Stimulated activated memory B cell treated with anti-CD40 and anti-IgM and Interleukin-4, amounts not matched to agents 10 μg/mL and 1 μg/mL and 100 μg/mL, for 72 hours (primary cell): ENCODE results near the gene KCNAB1.

Experiments
- ATAC-seq: fragments of 150-1000 bp; cut with Tn5 transposase; 2 replicates; pipeline ENCODE4 v1.10.0; 2021
- H3K27ac Mint-ChIP-seq: one replicate; pipeline ENCODE4 v1.8.0; 2022; ENCODE audit warnings: mild to moderate bottlenecking, mixed read lengths
- H3K27me3 Mint-ChIP-seq: one replicate; pipeline ENCODE4 v1.8.0; 2022; ENCODE audit warnings: mixed read lengths
- H3K36me3 Mint-ChIP-seq: one replicate; pipeline ENCODE4 v1.8.0; 2022; ENCODE audit warnings: mixed read lengths
- H3K4me1 Mint-ChIP-seq: one replicate; pipeline ENCODE4 v1.8.0; 2022; ENCODE audit warnings: mixed read lengths
- H3K4me3 Mint-ChIP-seq: one replicate; pipeline ENCODE4 v1.8.0; 2022; ENCODE audit warnings: mild to moderate bottlenecking, moderate library complexity, mixed read lengths
- H3K9me3 Mint-ChIP-seq: one replicate; pipeline ENCODE4 v1.8.0; 2022; ENCODE audit warnings: mixed read lengths

Gene KCNAB1

DNA sequence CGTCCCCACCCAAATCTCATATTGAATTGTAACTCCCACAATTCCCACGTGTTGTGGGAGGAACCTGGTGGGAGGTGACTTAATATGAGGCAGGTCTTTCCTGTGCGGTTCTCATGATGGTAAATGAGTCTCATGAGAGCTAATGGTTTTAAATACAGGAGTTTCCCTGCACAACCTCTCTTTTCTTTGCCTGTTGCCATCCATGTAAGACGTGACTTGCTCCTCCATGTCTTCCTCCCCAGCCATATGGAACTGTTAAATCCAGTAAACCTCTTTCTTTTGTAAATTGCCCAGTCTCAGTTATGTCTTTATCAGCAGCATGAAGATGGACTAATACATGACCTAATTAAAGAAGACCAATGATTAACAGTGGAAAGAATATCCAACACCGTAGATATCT lies 377.9 kb downstream of the KCNAB1 start:
- H3K9me3 Mint-ChIP-seq, result peaks cover 11% of the 10 kb centered on the region
- no peaks in the 10 kb centered on the region for H3K36me3 Mint-ChIP-seq
- H3K27ac Mint-ChIP-seq, result no peak overlapping the region
- H3K4me1 Mint-ChIP-seq, result no peaks in the 10 kb centered on the region
- ATAC-seq, result no peak
- H3K27me3 Mint-ChIP-seq, result no peaks in the 10 kb centered on the region
- H3K4me3 Mint-ChIP-seq, result no peak overlapping the region

DNA sequence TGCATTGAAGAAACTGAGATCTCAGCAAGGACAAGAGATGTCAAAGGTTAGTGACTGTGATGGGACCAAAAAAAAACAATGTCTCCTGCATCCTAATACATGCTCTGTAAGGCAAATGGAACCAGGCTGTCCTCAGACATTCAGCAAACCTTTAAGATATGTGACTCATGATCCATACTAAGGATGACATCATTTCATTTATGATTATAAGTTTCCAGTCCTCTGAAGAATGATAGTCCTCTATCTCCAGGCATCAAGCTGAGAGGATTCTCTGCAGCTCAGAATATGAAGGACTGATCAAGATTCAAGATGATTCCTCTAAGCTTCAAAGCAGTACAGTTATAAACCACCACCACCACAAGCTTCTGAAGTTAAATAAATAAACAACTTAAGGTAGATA lies 386.9 kb downstream of the KCNAB1 start:
- Mint-ChIP-seq H3K27me3 (peaks cover 28% of the 10 kb centered on the region), H3K9me3 (no peaks in the 10 kb centered on the region)
- no peak for ATAC-seq

DNA sequence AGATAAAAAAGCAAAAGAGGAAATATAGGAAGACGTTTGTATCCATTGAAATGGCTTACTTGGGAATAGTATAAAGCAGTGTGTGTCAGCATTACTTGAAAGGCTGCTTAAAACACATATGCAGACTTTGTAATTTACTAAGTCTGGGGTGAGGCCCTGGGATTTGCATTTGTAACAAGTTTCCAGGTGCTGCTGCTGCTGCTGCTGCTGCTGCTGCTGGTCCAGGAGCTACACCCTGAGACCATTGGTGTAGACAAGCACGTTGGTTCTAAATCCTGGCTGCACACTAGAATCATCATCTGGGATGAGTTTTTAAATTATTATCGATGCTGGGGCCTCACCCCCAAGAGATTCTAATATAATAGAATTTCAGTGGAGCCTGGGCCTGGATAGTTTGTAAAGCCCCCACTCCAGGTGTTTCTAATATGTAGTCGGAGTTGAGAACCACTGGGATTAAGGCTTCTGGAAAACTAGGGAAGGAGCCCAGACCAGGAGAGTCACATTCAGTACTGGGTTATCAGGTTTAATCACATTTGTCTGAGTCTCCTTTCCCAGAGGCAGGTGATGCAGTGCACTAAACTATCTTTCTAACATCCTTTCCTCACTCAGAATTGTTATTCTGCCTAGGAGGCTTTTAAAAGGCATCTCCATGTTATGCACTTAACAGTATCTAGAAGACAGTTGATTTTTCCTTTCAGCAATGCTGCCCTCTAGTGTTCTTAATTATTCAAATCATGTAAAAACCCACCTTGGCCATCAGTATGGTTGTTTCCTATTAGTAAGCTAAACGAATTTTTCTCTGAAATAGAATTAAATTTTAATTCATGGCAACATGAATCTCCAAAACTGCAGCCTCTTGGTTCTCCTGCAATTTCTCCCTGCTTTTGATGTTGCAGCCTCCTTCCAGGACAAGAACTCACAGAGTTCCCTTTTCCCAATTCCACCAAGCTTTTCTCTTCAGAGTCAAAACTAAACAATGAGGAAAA lies 389.1 kb downstream of the KCNAB1 start:
- Mint-ChIP-seq H3K36me3 (no peaks in the 10 kb centered on the region), H3K9me3 (no peaks in the 10 kb centered on the region), H3K4me1 (no peaks in the 10 kb centered on the region), H3K27ac (no peak overlapping the region), H3K4me3 (no peak overlapping the region), H3K27me3 (peaks cover 24% of the 10 kb centered on the region)
- ATAC-seq, result peak; percentile 59

More for the DNA sequence above, 386.9 kb downstream of the KCNAB1 start:
- no peaks in the 10 kb centered on the region for H3K36me3 Mint-ChIP-seq
- no peak overlapping the region for H3K4me3 Mint-ChIP-seq
- no peak overlapping the region for H3K27ac Mint-ChIP-seq
- no peaks in the 10 kb centered on the region for H3K4me1 Mint-ChIP-seq

DNA sequence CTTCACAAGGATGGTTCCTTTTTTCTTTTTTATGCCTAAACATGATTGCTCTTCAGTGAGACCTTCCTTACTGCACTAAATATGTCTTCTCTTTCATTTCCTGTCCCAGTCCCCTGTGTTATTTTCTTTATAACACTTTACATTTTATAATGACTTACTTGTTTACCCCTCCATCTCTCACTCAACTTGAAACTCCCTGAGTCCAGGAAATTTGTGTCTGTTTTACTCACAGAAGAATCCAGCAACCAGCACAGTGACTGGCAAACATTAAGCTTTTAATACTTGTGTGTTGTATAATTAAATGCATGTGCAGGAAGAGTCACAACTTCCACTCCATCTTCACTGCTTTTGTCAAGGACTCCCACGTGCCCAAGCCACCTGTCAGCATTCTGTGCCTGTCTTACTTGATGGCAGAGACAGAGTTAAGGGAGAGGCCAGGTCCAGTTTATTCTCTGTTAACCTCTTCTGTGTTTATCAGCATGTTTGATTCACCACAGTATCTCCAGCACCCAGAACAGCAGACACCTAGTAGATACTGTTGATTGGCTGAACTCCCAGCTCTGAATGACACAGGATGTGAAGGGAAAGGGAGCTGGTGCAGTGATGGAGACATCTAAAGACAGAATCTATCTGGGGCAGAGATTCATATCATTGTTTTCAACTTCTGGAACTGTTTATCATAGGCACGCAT lies 391.8 kb downstream of the KCNAB1 start:
- H3K27ac Mint-ChIP-seq, result peak overlapping the region; percentile 0
- H3K9me3 Mint-ChIP-seq, result no peaks in the 10 kb centered on the region
- no peaks in the 10 kb centered on the region for H3K4me1 Mint-ChIP-seq
- no peak overlapping the region for H3K4me3 Mint-ChIP-seq
- no peak for ATAC-seq
- peaks cover 15% of the 10 kb centered on the region for H3K27me3 Mint-ChIP-seq
- no peaks in the 10 kb centered on the region for H3K36me3 Mint-ChIP-seq

- no peaks in the 10 kb centered on the region for H3K36me3 Mint-ChIP-seq
- H3K9me3 Mint-ChIP-seq, result no peaks in the 10 kb centered on the region
- H3K27me3 Mint-ChIP-seq, result peaks cover 15% of the 10 kb centered on the region
- no peak for ATAC-seq
- no peak overlapping the region for H3K4me3 Mint-ChIP-seq
- H3K27ac Mint-ChIP-seq, result no peak overlapping the region
- no peaks in the 10 kb centered on the region for H3K4me1 Mint-ChIP-seq
These were observed 393.2 kb downstream of the KCNAB1 start for GRCh38 chr3:156513619-156514018.

- H3K36me3 Mint-ChIP-seq, result no peaks in the 10 kb centered on the region
- H3K4me3 Mint-ChIP-seq, result no peak overlapping the region
- no peaks in the 10 kb centered on the region for H3K9me3 Mint-ChIP-seq
- no peak overlapping the region for H3K27ac Mint-ChIP-seq
- no peaks in the 10 kb centered on the region for H3K4me1 Mint-ChIP-seq
- peaks cover 3% of the 10 kb centered on the region for H3K27me3 Mint-ChIP-seq
- ATAC-seq, result no peak
These were observed 395.9 kb downstream of the KCNAB1 start for GRCh38 chr3:156516284-156516683.

GRCh38 chr3:156516961-156517360 lies 396.6 kb downstream of the KCNAB1 start:
- Mint-ChIP-seq H3K27ac (no peak overlapping the region), H3K36me3 (no peaks in the 10 kb centered on the region), H3K27me3 (no peaks in the 10 kb centered on the region), H3K4me1 (no peaks in the 10 kb centered on the region), H3K9me3 (no peaks in the 10 kb centered on the region), H3K4me3 (no peak overlapping the region)
- no peak for ATAC-seq

GRCh38 chr3:156518726-156519125 lies 398.3 kb downstream of the KCNAB1 start:
- H3K27me3 Mint-ChIP-seq, result no peaks in the 10 kb centered on the region
- H3K36me3 Mint-ChIP-seq, result peaks cover 6% of the 10 kb centered on the region
- H3K4me1 Mint-ChIP-seq, result no peaks in the 10 kb centered on the region
- no peak overlapping the region for H3K4me3 Mint-ChIP-seq
- no peak overlapping the region for H3K27ac Mint-ChIP-seq
- ATAC-seq, result no peak
- no peaks in the 10 kb centered on the region for H3K9me3 Mint-ChIP-seq

DNA sequence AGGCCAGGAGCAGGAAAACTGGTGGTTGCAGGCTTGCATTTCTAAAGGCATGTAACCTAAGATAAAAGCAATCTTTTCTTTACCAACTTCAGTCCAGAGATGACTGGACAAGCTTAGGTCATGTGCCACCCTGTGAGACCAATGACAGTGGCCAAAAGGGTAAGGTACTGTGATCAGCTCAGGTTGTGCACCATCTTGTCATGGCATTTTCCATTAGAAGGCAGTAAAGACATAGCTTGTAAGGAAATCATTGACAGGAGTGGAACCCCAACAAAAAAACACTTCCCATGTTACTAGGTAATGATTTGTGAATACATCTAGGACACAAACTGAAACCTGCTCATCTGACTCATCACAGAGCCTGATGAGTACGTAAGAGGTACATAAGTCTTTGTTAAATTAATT lies 399.4 kb downstream of the KCNAB1 start:
- Mint-ChIP-seq H3K27ac (no peak overlapping the region), H3K9me3 (no peaks in the 10 kb centered on the region), H3K4me3 (no peak overlapping the region), H3K36me3 (peaks cover 6% of the 10 kb centered on the region), H3K27me3 (no peaks in the 10 kb centered on the region), H3K4me1 (peaks cover 8% of the 10 kb centered on the region)
- peak; percentile 48 for ATAC-seq

DNA sequence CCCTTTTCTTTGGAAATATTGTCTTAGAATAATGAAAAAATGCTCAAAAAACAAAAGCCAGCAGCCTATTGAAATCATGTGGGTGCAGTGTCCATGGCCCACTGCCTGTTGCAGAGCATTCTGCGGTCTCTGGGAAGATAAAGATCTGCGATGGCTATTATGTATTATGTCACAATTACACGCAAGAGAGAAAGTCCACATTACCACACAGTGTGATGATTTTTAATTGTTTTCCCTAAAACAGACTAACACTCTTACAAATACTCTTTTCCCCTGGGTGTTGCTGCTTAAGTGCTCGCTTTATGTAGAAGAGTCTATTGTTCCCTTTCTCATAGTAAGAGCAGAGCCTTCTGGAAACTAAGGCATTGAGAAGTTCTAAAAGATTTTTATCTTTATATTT lies 402.3 kb downstream of the KCNAB1 start:
- Mint-ChIP-seq H3K4me1 (peaks cover 8% of the 10 kb centered on the region), H3K9me3 (no peaks in the 10 kb centered on the region), H3K27ac (no peak overlapping the region), H3K36me3 (peaks cover 6% of the 10 kb centered on the region), H3K27me3 (no peaks in the 10 kb centered on the region), H3K4me3 (no peak overlapping the region)
- no peak for ATAC-seq

DNA sequence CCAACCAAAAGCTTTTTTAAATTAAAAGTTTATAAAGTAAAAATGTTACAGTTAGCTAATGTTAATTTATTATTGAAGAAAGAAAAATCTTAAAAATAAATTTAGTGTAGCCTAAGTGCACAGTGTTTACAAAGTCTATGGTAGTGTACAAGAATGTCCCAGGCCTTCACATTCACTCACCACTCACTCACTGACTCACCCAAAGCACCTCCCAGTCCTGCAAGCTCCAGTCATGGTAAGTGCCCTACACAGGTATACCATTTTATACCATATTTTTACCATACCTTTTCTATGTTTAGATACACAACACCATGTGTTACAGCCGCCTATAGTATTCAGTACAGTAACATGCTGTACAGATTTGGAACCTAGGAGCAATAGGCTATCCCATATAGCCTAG lies 405.4 kb downstream of the KCNAB1 start:
- Mint-ChIP-seq H3K4me3 (no peak overlapping the region), H3K36me3 (peaks cover 34% of the 10 kb centered on the region), H3K4me1 (peaks cover 8% of the 10 kb centered on the region), H3K27ac (no peak overlapping the region), H3K27me3 (no peaks in the 10 kb centered on the region), H3K9me3 (no peaks in the 10 kb centered on the region)
- ATAC-seq, result no peak

- H3K4me1 Mint-ChIP-seq, result peaks cover 8% of the 10 kb centered on the region
- H3K9me3 Mint-ChIP-seq, result no peaks in the 10 kb centered on the region
- peaks cover 40% of the 10 kb centered on the region for H3K36me3 Mint-ChIP-seq
- no peak for ATAC-seq
- no peak overlapping the region for H3K27ac Mint-ChIP-seq
- H3K4me3 Mint-ChIP-seq, result no peak overlapping the region
- no peaks in the 10 kb centered on the region for H3K27me3 Mint-ChIP-seq
These were observed 406.7 kb downstream of the KCNAB1 start for GRCh38 chr3:156527060-156527459.

GRCh38 chr3:156530980-156531379 lies 410.6 kb downstream of the KCNAB1 start:
- no peak for ATAC-seq
- H3K27ac Mint-ChIP-seq, result no peak overlapping the region
- H3K36me3 Mint-ChIP-seq, result peaks cover 51% of the 10 kb centered on the region
- H3K4me3 Mint-ChIP-seq, result no peak overlapping the region
- no peaks in the 10 kb centered on the region for H3K27me3 Mint-ChIP-seq
- H3K9me3 Mint-ChIP-seq, result no peaks in the 10 kb centered on the region
- H3K4me1 Mint-ChIP-seq, result no peaks in the 10 kb centered on the region

DNA sequence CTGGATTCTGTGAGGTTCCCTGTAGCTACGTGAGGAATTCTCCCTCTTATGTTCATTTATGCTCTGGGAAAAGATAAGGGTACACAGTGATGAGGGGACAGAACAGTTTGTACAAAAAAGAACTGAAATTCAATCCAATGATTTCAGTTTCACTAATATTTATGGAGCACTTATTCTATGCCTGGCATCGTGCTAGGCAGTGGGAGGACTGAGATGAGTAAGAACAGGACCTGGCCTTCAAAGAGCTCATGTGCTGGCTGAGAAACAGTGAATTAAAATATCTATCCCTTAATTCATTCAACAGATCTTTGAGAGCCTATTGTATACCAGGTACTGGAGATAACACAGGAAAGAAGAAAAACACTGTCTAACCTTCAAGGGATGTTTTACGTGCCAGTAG lies 412.4 kb downstream of the KCNAB1 start:
- Mint-ChIP-seq H3K9me3 (no peaks in the 10 kb centered on the region), H3K27me3 (no peaks in the 10 kb centered on the region), H3K4me3 (no peak overlapping the region), H3K36me3 (peaks cover 56% of the 10 kb centered on the region), H3K27ac (no peak overlapping the region), H3K4me1 (no peaks in the 10 kb centered on the region)
- ATAC-seq, result no peak

DNA sequence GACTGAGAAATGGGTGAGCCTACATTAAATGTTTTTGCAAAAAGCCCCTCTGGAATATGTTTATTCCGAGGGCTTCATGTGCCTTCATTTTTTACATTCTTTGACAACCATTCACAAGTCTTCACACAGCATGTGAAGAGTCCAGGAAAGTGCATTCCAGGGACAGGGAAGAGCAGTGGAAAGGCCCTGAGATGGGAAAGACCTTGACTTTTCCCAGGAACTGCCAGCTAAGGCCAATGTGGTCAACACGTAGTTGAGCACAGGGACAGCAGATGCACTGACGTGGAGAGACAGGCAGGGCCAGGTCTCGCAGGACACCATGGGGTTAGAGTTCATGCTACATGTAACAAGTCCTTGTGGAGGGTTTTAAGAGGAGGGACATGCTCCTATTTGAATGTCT lies 412.8 kb downstream of the KCNAB1 start:
- H3K9me3 Mint-ChIP-seq, result no peaks in the 10 kb centered on the region

GRCh38 chr3:156535162-156535627 lies 414.8 kb downstream of the KCNAB1 start:
- no peaks in the 10 kb centered on the region for H3K9me3 Mint-ChIP-seq
- no peak overlapping the region for H3K4me3 Mint-ChIP-seq
- peaks cover 42% of the 10 kb centered on the region for H3K36me3 Mint-ChIP-seq
- no peak overlapping the region for H3K27ac Mint-ChIP-seq
- no peaks in the 10 kb centered on the region for H3K4me1 Mint-ChIP-seq
- no peaks in the 10 kb centered on the region for H3K27me3 Mint-ChIP-seq
- no peak for ATAC-seq

More for the DNA sequence above, 412.8 kb downstream of the KCNAB1 start:
- Mint-ChIP-seq H3K27me3 (no peaks in the 10 kb centered on the region), H3K36me3 (peaks cover 51% of the 10 kb centered on the region), H3K27ac (no peak overlapping the region), H3K4me3 (no peak overlapping the region), H3K4me1 (no peaks in the 10 kb centered on the region)
- ATAC-seq, result no peak
